ENCODE data around the gene EZH1. TPM values are rescaled to one million over a fixed set of nuclear protein-coding genes. Genes with fewer than 3 reads are reported as not detected.
"Not testable (repeated sequence)": the region's sequence is repeated elsewhere in the genome, so short reads cannot be mapped to it uniquely, and the experiment has no call there.

The EZH1 gene
- polyA plus RNA-seq, 1 experiment: 26.3 TPM

GRCh38 chr17:42667088-42667951, 77.5 kb downstream of the EZH1 start:
- POLR2A ChIA-PET: interaction anchor here (1.2 to 2.1 kb wide), 2 partner anchors 9 to 59 kb away, joined by 3 to 12 read pairs; partner anchors contain the start of gene PLEKHH3
- TF ChIP-seq, protein P1, sequence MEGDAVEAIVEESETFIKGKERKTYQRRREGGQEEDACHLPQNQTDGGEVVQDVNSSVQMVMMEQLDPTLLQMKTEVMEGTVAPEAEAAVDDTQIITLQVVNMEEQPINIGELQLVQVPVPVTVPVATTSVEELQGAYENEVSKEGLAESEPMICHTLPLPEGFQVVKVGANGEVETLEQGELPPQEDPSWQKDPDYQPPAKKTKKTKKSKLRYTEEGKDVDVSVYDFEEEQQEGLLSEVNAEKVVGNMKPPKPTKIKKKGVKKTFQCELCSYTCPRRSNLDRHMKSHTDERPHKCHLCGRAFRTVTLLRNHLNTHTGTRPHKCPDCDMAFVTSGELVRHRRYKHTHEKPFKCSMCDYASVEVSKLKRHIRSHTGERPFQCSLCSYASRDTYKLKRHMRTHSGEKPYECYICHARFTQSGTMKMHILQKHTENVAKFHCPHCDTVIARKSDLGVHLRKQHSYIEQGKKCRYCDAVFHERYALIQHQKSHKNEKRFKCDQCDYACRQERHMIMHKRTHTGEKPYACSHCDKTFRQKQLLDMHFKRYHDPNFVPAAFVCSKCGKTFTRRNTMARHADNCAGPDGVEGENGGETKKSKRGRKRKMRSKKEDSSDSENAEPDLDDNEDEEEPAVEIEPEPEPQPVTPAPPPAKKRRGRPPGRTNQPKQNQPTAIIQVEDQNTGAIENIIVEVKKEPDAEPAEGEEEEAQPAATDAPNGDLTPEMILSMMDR (IDR thresholded peaks at IDR 0.05; ENCODE audit: low read depth, low read length): no peak
- no peak for DNase-seq (ENCODE audit: low read depth, low spot score)
- H3K27me3 ChIP-seq (ENCODE audit: control insufficient read depth, insufficient read depth, low read length): no peaks in the 10 kb centered on the region
- H3K27ac ChIP-seq (ENCODE audit: low read depth, low read length): peak overlapping the region; percentile 57
- no peaks in the 10 kb centered on the region; the same call in 1 of the 2 replicates for H3K9me3 ChIP-seq (ENCODE audit: control insufficient read depth, insufficient read depth, low read length)
- CTCF ChIA-PET: no interaction called here
- no peak overlapping the region for H3K4me3 ChIP-seq (ENCODE audit: low read depth, low read length)

GRCh38 chr17:42666126-42666525, 78.7 kb downstream of the EZH1 start:
- H3K4me3 ChIP-seq (ENCODE audit: low read depth, low read length); H3K27me3 ChIP-seq (ENCODE audit: control insufficient read depth, insufficient read depth, low read length); POLR2A ChIA-PET; H3K9me3 ChIP-seq (ENCODE audit: control insufficient read depth, insufficient read depth, low read length); CTCF ChIA-PET; H3K27ac ChIP-seq (ENCODE audit: low read depth, low read length); DNase-seq (ENCODE audit: low read depth, low spot score): not testable (repeated sequence)

- Histone ChIP-seq H3K27me3 (ENCODE audit: control insufficient read depth, insufficient read depth, low read length) (no peaks in the 10 kb centered on the region), H3K4me3 (ENCODE audit: low read depth, low read length) (no peak overlapping the region), H3K9me3 (ENCODE audit: control insufficient read depth, insufficient read depth, low read length) (no peaks in the 10 kb centered on the region), H3K27ac (ENCODE audit: low read depth, low read length) (no peak overlapping the region)
- no peak for DNase-seq (ENCODE audit: low read depth, low spot score)
- ChIA-PET CTCF (no interaction called here), POLR2A (interaction anchor here (0.6 kb wide), 1 partner anchor 1556 kb away, joined by 6 read pairs; no protein-coding TSS in a partner anchor)
- TF ChIP-seq, protein P1 (IDR thresholded peaks at IDR 0.05; ENCODE audit: low read depth, low read length): no peak
These were observed 79.2 kb downstream of the EZH1 start for GRCh38 chr17:42665581-42666001.

GRCh38 chr17:42660692-42661345, 84.0 kb downstream of the EZH1 start:
- ChIA-PET POLR2A (interaction anchor here (1.1 to 1.2 kb wide), 2 partner anchors 16 to 42 kb away, joined by 3 read pairs; partner anchors contain the start of gene PLEKHH3), CTCF (interaction anchor here (0.7 to 2.1 kb wide), 3 partner anchors 13 to 82 kb away, joined by 3 to 7 read pairs (median 3); no protein-coding TSS in a partner anchor)
- DNase-seq (ENCODE audit: low read depth, low spot score): no peak
- H3K27me3 ChIP-seq (ENCODE audit: control insufficient read depth, insufficient read depth, low read length): no peaks in the 10 kb centered on the region
- no peak overlapping the region for H3K4me3 ChIP-seq (ENCODE audit: low read depth, low read length)
- H3K9me3 ChIP-seq (ENCODE audit: control insufficient read depth, insufficient read depth, low read length): no peaks in the 10 kb centered on the region
- TF ChIP-seq, protein P1 (IDR thresholded peaks at IDR 0.05; ENCODE audit: low read depth, low read length): no peak
- H3K27ac ChIP-seq (ENCODE audit: low read depth, low read length): no peak overlapping the region

GRCh38 chr17:42659932-42660274, 84.9 kb downstream of the EZH1 start:
- POLR2A ChIA-PET: interaction anchor here (1.1 to 1.6 kb wide), 2 partner anchors 10 to 41 kb away, joined by 3 to 5 read pairs; no protein-coding TSS in a partner anchor
- H3K27ac ChIP-seq (ENCODE audit: low read depth, low read length); DNase-seq (ENCODE audit: low read depth, low spot score); CTCF ChIA-PET; H3K9me3 ChIP-seq (ENCODE audit: control insufficient read depth, insufficient read depth, low read length); H3K4me3 ChIP-seq (ENCODE audit: low read depth, low read length); H3K27me3 ChIP-seq (ENCODE audit: control insufficient read depth, insufficient read depth, low read length): not testable (repeated sequence)

Measured in AG04450 (cell line).